HCT116 (cell line): Measurements from ENCODE around the gene TWNK. TPM values are rescaled to one million over a fixed set of nuclear protein-coding genes. Genes with fewer than 3 reads are reported as not detected.

ENCODE experiments used
- ATAC-seq: fragments of 200-7000 bp; cut with Tn5 transposase; 2 replicates; pipeline ENCODE4 v1.9.1; 2020; ENCODE audit warnings: mild to moderate bottlenecking, moderate library complexity
- BruUV-seq: library from RNA; stranded (reverse); fragments of 400-500 nt; replicated peaks from 2 replicates; lab custom pipeline; 2021; lab: Mats Ljungman, UMichigan
- CTCF ChIA-PET: fragments of 300-600 bp; sonication (Branson Sonifier 250); formaldehyde crosslinking; loops from one replicate; lab custom pipeline; 2021; ENCODE audit warnings: antibody characterized with exemption; lab: Charles Lee
- POLR2A ChIA-PET: fragments of 300-600, 350-600 bp; sonication (Branson Sonifier 250); formaldehyde crosslinking; loops from one replicate; lab custom pipeline; 2021; ENCODE audit warnings: antibody characterized with exemption; lab: Charles Lee
- RAD21 ChIA-PET, 2 experiments: fragments of 300-600 bp; sonication (Branson Sonifier 250); formaldehyde crosslinking; loops; one replicate each; lab custom pipeline; 2023; ENCODE audit warnings: low total read pairs in 2 of 2; ENCODE audit not compliant: uncharacterized antibody in 2 of 2, unreplicated experiment in 2 of 2, low non-redundant PET in 1 of 2; lab: Charles Lee
- DNase-seq: peaks from one replicate; pipeline ENCODE4 v3.0.0-alpha.2; 2010; ENCODE audit warnings: low read depth, low spot score
- H2AFZ ChIP-seq: fragments of 200-600 bp; shearing (Covaris generic), sonication (generic); 2 replicates; pipeline ENCODE4 v1.6.1; 2017; ENCODE audit warnings: low read depth, mixed run types, mixed read lengths, antibody characterized with exemption, low read length; ENCODE audit not compliant: poor library complexity, severe bottlenecking
- H3K27ac ChIP-seq: 2 replicates; pipeline ENCODE4 v1.5.1; 2012; ENCODE audit warnings: low read depth, low read length
- H3K27me3 ChIP-seq: fragments of 200-600 bp; sonication (generic); 2 replicates; pipeline ENCODE4 v1.6.1; 2016; ENCODE audit warnings: mixed run types, low read length, mixed read lengths; ENCODE audit not compliant: insufficient read depth
- H3K36me3 ChIP-seq, 2 experiments: fragments of 200-500 bp in 1 of 2; fragments of 200-600 bp in 1 of 2; sonication (Bioruptor generic) in 1 of 2; sonication (generic) in 1 of 2; 2 replicates each; pipeline versions ENCODE4 v1.5.1 to v1.6.1; 2014 to 2016; ENCODE audit warnings: low read length in 2 of 2, inconsistent platforms in 1 of 2, mixed read lengths in 1 of 2, mixed run types in 1 of 2; ENCODE audit not compliant: insufficient read depth in 2 of 2, control insufficient read depth in 1 of 2
- H3K4me1 ChIP-seq, 2 experiments: fragments of 200-600 bp in 1 of 2; sonication (generic) in 1 of 2; 2 replicates each; pipeline versions ENCODE4 v1.5.1 to v1.6.1; 2012 to 2017; ENCODE audit warnings: low read length in 2 of 2, inconsistent platforms in 1 of 2, mild to moderate bottlenecking in 1 of 2, mixed read lengths in 1 of 2, mixed run types in 1 of 2, moderate library complexity in 1 of 2; ENCODE audit not compliant: insufficient read depth in 2 of 2, control insufficient read depth in 1 of 2
- H3K4me2 ChIP-seq: fragments of 200-600 bp; sonication (generic); 2 replicates; pipeline ENCODE4 v1.6.1; 2017; ENCODE audit warnings: mixed run types, low read length, mixed read lengths
- H3K4me3 ChIP-seq, 2 experiments: fragments of 200-600 bp in 1 of 2; sonication (generic) in 1 of 2; replicated peaks in 1 of 2; 2 replicates each; pipeline ENCODE4 v1.5.1; 2011 to 2016; ENCODE audit warnings: low read length in 2 of 2, control low read depth in 1 of 2, low read depth in 1 of 2, mild to moderate bottlenecking in 1 of 2, mixed read lengths in 1 of 2, mixed run types in 1 of 2
- H3K79me2 ChIP-seq: fragments of 200-600 bp; sonication (generic); 2 replicates; pipeline ENCODE4 v1.6.1; 2017; ENCODE audit warnings: mild to moderate bottlenecking, mixed run types, low read length, moderate library complexity, mixed read lengths; ENCODE audit not compliant: insufficient read depth
- H3K9ac ChIP-seq: fragments of 200-600 bp; sonication (generic); 2 replicates; pipeline ENCODE4 v1.6.1; 2016; ENCODE audit warnings: low read length, mixed read lengths
- H3K9me2 ChIP-seq: fragments of 200-600 bp; sonication (generic), shearing (Covaris generic); 2 replicates; pipeline ENCODE4 v1.6.1; 2017; ENCODE audit warnings: mixed run types, mild to moderate bottlenecking, moderate library complexity; ENCODE audit not compliant: insufficient read depth
- H3K9me3 ChIP-seq, 2 experiments: fragments of 200-500 bp in 1 of 2; fragments of 200-600 bp in 1 of 2; sonication (Bioruptor generic) in 1 of 2; sonication (generic) in 1 of 2; 2 replicates each; pipeline ENCODE4 v1.6.1; 2014 to 2017; ENCODE audit warnings: low read length in 2 of 2, mixed read lengths in 2 of 2, inconsistent platforms in 1 of 2, low read depth in 1 of 2, mild to moderate bottlenecking in 1 of 2, mixed run types in 1 of 2, moderate library complexity in 1 of 2; ENCODE audit not compliant: control insufficient read depth in 1 of 2, insufficient read depth in 1 of 2
- H4K20me1 ChIP-seq: fragments of 200-600 bp; sonication (generic), shearing (Covaris generic); 2 replicates; pipeline ENCODE4 v1.6.1; 2017; ENCODE audit warnings: mixed run types, mild to moderate bottlenecking, moderate library complexity; ENCODE audit not compliant: insufficient read depth
- ATF3 ChIP-seq: IDR thresholded peaks from 2 replicates; pipeline ENCODE4 v1.6.1; 2012
- CEBPB ChIP-seq: IDR thresholded peaks from 2 replicates; pipeline ENCODE4 v1.6.1; 2012; ENCODE audit warnings: low read depth
- ELF1 ChIP-seq: IDR thresholded peaks from 2 replicates; pipeline ENCODE4 v1.6.1; 2012; ENCODE audit warnings: low read depth, borderline replicate concordance
- EZH2 ChIP-seq: fragments of 200-600 bp; sonication (generic); IDR thresholded peaks from 2 replicates; pipeline ENCODE4 v1.6.1; 2017; ENCODE audit warnings: antibody characterized with exemption, mixed run types
- FOSL1 ChIP-seq: IDR thresholded peaks from 2 replicates; pipeline ENCODE4 v1.6.1; 2012; ENCODE audit warnings: low read depth
- MAX ChIP-seq: IDR thresholded peaks from 2 replicates; pipeline ENCODE4 v1.6.1; 2012
- POLR2AphosphoS5 ChIP-seq: IDR thresholded peaks from 2 replicates; pipeline ENCODE4 v1.6.1; 2011; ENCODE audit warnings: mild to moderate bottlenecking, low read depth, low read length, moderate library complexity
- RAD21 ChIP-seq: IDR thresholded peaks from 2 replicates; pipeline ENCODE4 v1.6.1; 2012; ENCODE audit warnings: low read depth, mild to moderate bottlenecking
- SIN3A ChIP-seq: IDR thresholded peaks from 2 replicates; pipeline ENCODE4 v1.6.1; 2012; ENCODE audit warnings: low read depth
- SP1 ChIP-seq: IDR thresholded peaks from 2 replicates; pipeline ENCODE4 v1.6.1; 2012; ENCODE audit warnings: low read depth
- TCF7L2 ChIP-seq: IDR thresholded peaks from 2 replicates; pipeline ENCODE4 v1.7.0; 2011; ENCODE audit warnings: borderline replicate concordance, inconsistent platforms; ENCODE audit not compliant: insufficient read depth, insufficient read length; ENCODE audit errors: extremely low read depth
- ZBTB33 ChIP-seq: IDR thresholded peaks from 2 replicates; pipeline ENCODE4 v1.6.1; 2011; ENCODE audit warnings: mild to moderate bottlenecking, low read length, moderate library complexity; ENCODE audit not compliant: insufficient replicate concordance; ENCODE audit errors: extremely low read depth
- ZFX ChIP-seq: fragments of 450-650 bp; IDR thresholded peaks from 2 replicates; pipeline ENCODE4 v1.6.1; 2017
- intact Hi-C: fragments of 100-400 bp; cut with micrococcal nuclease; formaldehyde crosslinking; loops from 2 replicates; pipeline ENCODE4 v1.10.0; 2022
- total RNA-seq: library from RNA; stranded (reverse); gene quantifications from one replicate; pipeline ENCODE4 v1.2.1, GENCODE V29; 2021; ENCODE audit not compliant: unreplicated experiment

TWNK gene
- total RNA-seq, 1 experiment from 2014 or later = 42.1 TPM

GRCh38 chr10:100939763-100940344, 47.5 kb upstream of the TWNK start:
- no TSS peak for BruUV-seq

GRCh38 chr10:100942229-100942628, 45.1 kb upstream of the TWNK start:
- no peak overlapping the region for H3K4me3 ChIP-seq
- no peaks in the 10 kb centered on the region for H4K20me1 ChIP-seq
- H3K27me3 ChIP-seq = no peaks in the 10 kb centered on the region
- ATAC-seq (no peak), DNase-seq (no peak)
- H3K27ac ChIP-seq = no peak overlapping the region
- no peaks in the 10 kb centered on the region for H3K9me3 ChIP-seq
- RAD21 ChIA-PET = no interaction called here
- POLR2A ChIA-PET = no interaction called here
- intact Hi-C loops = no loop called here
- no peaks in the 10 kb centered on the region for H3K79me2 ChIP-seq
- no peak overlapping the region for H3K4me2 ChIP-seq
- H3K9ac ChIP-seq = no peak overlapping the region
- BruUV-seq = no TSS peak
- H3K36me3 ChIP-seq = peaks cover 52 to 68% of the 10 kb centered on the region in 2 experiments
- H3K9me2 ChIP-seq = no peaks in the 10 kb centered on the region
- no peaks in the 10 kb centered on the region for H3K4me1 ChIP-seq
- TF ChIP-seq CEBPB (no peak), POLR2AphosphoS5 (no peak), EZH2 (no peak), ELF1 (no peak), SIN3A (no peak), ATF3 (no peak), RAD21 (no peak), MAX (no peak), TCF7L2 (no peak), ZBTB33 (no peak), FOSL1 (no peak), ZFX (no peak)
- no peak overlapping the region for H2AFZ ChIP-seq
- CTCF ChIA-PET = no interaction called here

More at GRCh38 chr10:100939763-100940344, 47.5 kb upstream of the TWNK start:
- Histone ChIP-seq H2AFZ (no peak overlapping the region), H3K79me2 (no peaks in the 10 kb centered on the region), H3K27ac (no peak overlapping the region), H3K4me1 (no peaks in the 10 kb centered on the region), H3K9me2 (no peaks in the 10 kb centered on the region), H3K4me2 (no peak overlapping the region), H3K4me3 (no peak overlapping the region), H4K20me1 (no peaks in the 10 kb centered on the region), H3K9ac (no peak overlapping the region), H3K36me3 (peaks cover 38 to 50% of the 10 kb centered on the region in 2 experiments), H3K27me3 (no peaks in the 10 kb centered on the region), H3K9me3 (no peaks in the 10 kb centered on the region)
- ATAC-seq (no peak), DNase-seq (no peak)
- ChIA-PET RAD21 (no interaction called here), POLR2A (no interaction called here), CTCF (interaction anchor here (1.1 kb wide), 1 partner anchor 10 kb away, joined by 3 read pairs; no protein-coding TSS in a partner anchor)
- intact Hi-C loops = no loop called here
- TF ChIP-seq SP1 = no peak
- no peak for TF ChIP-seq EZH2
- no peak for TF ChIP-seq POLR2AphosphoS5
- TF ChIP-seq FOSL1 = no peak
